ENCODE results near the gene PCED1A.

PCED1A gene

GRCh38 chr20:2817891-2818595 is 22.4 kb downstream of the PCED1A start:
- no peak for DNase-seq (ENCODE audit: low read depth)
- no peak overlapping the region for H3K4me3 ChIP-seq (ENCODE audit: low read length)
- no peak for TF ChIP-seq CTCF (conservative IDR thresholded peaks at IDR 0.05; ENCODE audit: low read depth, low read length)

- no peak overlapping the region for H3K4me3 ChIP-seq (ENCODE audit: low read length)
- no peak for TF ChIP-seq CTCF (conservative IDR thresholded peaks at IDR 0.05; ENCODE audit: low read depth, low read length)
- DNase-seq (ENCODE audit: low read depth): no peak
Observed at GRCh38 chr20:2817341-2817726, 23.1 kb downstream of the PCED1A start.

GRCh38 chr20:2816583-2817340 is 23.7 kb downstream of the PCED1A start:
- H3K4me3 ChIP-seq (ENCODE audit: low read length): no peak overlapping the region
- no peak for DNase-seq (ENCODE audit: low read depth)
- peak; percentile 10 for TF ChIP-seq CTCF (conservative IDR thresholded peaks at IDR 0.05; ENCODE audit: low read depth, low read length)

- no peak within 1 kb of the TSS for H3K4me3 ChIP-seq (ENCODE audit: low read length)
- DNase-seq (ENCODE audit: low read depth): no peak
- TF ChIP-seq CTCF (conservative IDR thresholded peaks at IDR 0.05; ENCODE audit: low read depth, low read length): no peak
Observed at GRCh38 chr20:2816030-2816582, 24.3 kb downstream of the PCED1A start, which contains the start of gene TMEM239. Gene TMEM239, plus strand, starts transcription at chr20:2816364. Its CDS starts 191 bp downstream, at chr20:2816555.

- TF ChIP-seq CTCF (conservative IDR thresholded peaks at IDR 0.05; ENCODE audit: low read depth, low read length): no peak
- no peak for DNase-seq (ENCODE audit: low read depth)
- H3K4me3 ChIP-seq (ENCODE audit: low read length): no peak overlapping the region
Observed at GRCh38 chr20:2815242-2815900, 25.1 kb downstream of the PCED1A start.

GRCh38 chr20:2814587-2815051 is 25.8 kb downstream of the PCED1A start, which contains the start of gene C20orf141:
Gene C20orf141, plus strand, starts transcription at chr20:2814987. Its CDS starts 198 bp downstream, at chr20:2815185.
- DNase-seq (ENCODE audit: low read depth): peak; percentile 40
- TF ChIP-seq CTCF (conservative IDR thresholded peaks at IDR 0.05; ENCODE audit: low read depth, low read length): no peak
- H3K4me3 ChIP-seq (ENCODE audit: low read length): no peak within 1 kb of the TSS

Measured in retinal pigment epithelial cell (primary cell).